Stimulated activated CD4-positive, alpha-beta T cell treated with anti-CD3 and anti-CD28 coated beads, Interleukin-1b, Interleukin-23, amount 100 ng/mL, for 48 hours (primary cell): ENCODE data around the gene CELSR1.

Experiments
- DNase-seq: peaks from one replicate; pipeline ENCODE4 v3.0.0-alpha.2; 2020

Gene CELSR1

DNA sequence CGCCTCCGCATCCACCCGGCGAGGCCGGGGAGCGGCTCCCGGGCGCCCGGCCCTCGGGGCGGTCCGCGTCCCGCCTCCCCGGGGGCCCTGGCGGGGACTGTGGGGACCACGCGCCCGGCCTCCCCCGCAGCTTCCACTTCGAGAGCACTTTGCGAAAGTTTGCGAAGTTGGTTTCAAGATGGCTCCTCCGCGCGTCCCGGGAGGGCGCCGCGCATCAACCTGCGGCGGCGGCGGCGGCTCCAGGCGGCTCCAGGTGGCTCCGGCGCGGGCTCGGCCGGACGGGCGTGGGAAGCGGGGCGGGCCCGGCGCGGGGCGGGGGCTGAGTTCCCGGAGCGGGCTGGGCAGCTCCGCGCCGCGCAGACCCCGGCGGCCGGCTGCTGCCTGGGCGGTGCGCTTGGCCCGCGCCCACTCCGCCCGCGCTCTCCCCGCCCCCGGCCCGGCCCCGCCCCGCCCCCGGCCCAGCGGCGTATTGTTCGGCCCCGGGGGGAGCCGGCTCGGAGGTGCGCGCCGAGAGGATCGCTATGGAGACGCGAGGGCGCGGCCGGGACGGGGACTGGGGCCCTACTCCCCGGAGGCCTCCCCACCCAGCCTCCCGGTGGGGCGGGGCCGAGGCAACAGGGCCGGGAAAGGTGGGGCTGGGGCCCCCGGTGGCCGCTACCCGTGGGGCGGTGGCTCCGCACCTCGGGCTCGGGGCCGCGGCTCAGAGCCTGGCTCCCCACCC, at the start of gene CELSR1:
CELSR1 (minus strand) TSS at position 396 of the 721 bp plus-strand sequence. CDS start 450 bp downstream, outside the sequence.
- DNase-seq, result no peak

DNA sequence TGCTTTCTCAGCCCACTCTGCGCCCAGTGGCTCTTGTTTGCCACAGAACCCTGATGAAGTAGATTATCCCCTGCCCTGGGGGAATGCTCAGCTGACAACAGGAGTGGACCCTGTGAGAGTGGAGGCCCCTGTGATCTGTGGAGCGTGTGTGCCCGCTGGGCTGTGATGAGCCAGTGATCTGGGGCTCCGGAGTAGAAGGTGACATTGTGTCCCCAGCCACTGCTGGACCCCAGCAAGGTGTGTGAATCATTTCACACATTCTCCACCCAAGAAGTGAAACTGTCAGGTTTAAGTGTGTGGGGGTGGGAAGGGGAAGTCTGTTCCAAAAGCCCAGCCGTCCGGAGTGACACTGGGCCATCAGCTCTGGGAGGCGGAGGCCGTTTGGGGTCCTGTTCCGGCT, 49.6 kb upstream of the CELSR1 start:
- no peak for DNase-seq

DNA sequence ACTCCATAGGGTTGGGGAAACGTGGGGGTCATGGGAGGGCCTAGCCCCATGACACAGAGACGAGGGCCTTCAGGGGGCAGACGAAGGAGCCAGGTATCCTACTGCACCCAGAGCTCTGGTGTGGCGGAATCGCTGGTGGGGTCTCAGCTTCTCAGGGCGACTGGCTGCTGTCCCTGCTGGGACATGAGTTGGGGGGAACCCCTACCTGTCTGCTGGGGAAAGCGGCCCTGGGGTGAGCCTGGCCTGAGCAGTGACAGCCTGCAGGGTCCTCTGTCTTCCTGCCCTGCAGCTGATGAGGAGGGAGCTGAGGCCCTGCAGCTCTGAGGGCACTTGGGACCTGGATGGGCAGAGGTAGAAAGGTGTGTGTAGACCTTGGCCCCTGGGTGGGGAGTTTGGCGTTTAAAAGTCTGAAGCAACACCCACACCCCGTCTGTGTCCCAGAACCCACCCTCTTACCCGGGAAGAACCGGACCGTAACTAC, 49.2 kb upstream of the CELSR1 start:
- DNase-seq, result no peak

DNA sequence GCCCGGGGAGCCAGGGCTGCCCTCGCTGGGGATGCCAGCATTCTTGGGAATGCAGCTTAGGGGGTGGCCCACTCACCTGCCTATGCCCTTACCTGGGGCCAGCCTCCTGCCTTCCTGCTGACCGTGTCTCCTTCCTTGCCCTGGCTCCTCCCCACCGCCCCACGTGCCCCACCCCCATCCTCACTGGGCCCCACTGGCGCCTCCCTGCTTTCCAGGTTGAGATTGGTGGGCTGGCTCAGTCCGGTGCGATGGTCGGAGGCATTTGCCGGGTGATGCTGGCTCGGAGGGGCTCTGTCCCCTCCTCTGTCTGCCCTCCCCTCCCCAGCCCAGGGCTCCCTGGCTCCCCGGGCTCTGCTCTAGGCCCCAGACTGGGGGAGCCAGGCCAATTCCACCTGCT, 48.7 kb upstream of the CELSR1 start:
- no peak for DNase-seq

GRCh38 chr22:46585340-46586122, 48.1 kb upstream of the CELSR1 start:
- DNase-seq, result no peak

GRCh38 chr22:46584081-46584921, 46.9 kb upstream of the CELSR1 start:
- DNase-seq, result no peak

DNA sequence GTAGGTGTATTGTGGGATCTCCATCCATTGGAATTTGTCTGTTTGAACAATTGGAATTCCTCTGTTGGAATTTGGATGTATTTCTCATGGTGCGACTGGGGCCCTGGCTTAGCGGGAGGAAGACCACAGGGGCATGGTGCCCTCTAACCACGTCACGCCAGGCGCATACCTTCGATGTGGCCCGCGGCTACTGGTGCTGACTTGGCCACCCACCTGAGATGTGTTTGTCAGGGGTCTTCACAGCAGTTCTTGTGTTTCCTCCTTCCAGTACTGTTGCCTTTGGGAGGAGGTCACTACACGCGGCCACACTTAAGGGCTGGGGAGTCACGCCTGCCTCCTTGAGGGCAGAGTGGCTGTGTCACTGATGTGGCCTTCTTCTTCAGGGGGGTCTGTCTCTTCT, 46.2 kb upstream of the CELSR1 start:
- DNase-seq, result no peak

- DNase-seq, result no peak
Observed at GRCh38 chr22:46582281-46582933, 45.0 kb upstream of the CELSR1 start.

- no peak for DNase-seq
Observed at GRCh38 chr22:46581538-46582244, 44.3 kb upstream of the CELSR1 start.

DNA sequence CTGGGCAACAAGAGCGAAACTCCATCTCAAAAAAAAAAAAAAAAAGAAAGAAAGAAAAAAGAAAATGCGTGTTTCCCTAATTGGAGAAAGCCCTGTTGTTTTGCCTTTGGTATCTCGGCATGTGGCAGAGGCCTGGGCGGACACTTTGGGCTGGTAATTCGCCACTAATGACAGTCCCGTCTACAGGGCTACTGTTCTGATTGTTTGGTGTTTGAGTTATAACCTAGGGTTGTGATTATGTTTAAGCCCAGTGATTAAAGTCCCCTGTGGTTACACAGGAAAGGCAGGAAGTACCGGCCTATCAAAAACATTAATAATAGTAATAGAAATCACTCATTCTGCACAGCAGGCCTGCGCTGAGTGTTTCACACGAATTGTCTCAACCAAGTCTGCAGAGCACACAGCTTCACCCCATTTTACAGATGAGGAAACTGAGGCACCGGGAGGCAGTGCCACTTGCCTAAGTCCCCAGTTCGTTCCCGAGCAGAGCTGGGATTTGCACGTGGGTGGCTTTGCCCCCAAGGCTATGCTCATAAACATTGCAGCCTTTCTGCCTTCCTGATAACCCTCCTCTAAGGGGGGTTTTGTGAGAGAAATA, 43.6 kb upstream of the CELSR1 start:
- no peak for DNase-seq

DNA sequence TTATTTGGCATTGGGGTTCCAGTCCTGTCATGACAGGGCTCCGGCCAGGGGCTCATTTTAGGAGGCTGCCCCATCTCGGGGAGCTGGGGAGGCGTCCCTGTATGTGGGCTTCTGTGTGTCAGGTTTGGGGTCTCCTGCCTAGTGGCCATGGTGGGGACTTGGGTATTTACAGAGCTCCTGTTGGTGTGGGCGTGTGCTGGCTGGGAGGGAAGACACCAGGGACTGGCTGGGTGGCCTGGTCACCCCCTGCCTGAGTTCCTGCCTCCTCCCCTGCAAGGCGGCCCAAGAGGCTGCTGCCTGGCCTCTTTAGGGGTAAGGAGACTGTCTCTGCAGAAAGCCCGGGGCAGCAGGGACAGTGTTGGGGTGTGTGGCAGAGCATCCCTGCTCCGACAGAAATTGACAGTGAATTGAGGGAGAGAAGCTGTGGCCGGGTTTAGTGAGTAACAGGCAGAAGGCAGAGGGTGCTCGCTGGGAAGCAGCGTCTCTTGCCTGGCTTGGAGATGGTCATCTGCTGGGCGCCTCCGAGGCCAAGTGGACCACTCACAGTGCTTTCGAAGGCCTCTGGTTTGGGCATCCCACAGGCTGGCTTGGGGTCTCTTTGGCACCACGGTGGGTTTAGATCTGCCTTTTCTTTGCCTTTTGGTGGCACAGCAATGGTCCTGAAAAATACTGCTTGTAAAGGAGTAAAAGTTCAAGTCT, 42.5 kb upstream of the CELSR1 start:
- no peak for DNase-seq

DNA sequence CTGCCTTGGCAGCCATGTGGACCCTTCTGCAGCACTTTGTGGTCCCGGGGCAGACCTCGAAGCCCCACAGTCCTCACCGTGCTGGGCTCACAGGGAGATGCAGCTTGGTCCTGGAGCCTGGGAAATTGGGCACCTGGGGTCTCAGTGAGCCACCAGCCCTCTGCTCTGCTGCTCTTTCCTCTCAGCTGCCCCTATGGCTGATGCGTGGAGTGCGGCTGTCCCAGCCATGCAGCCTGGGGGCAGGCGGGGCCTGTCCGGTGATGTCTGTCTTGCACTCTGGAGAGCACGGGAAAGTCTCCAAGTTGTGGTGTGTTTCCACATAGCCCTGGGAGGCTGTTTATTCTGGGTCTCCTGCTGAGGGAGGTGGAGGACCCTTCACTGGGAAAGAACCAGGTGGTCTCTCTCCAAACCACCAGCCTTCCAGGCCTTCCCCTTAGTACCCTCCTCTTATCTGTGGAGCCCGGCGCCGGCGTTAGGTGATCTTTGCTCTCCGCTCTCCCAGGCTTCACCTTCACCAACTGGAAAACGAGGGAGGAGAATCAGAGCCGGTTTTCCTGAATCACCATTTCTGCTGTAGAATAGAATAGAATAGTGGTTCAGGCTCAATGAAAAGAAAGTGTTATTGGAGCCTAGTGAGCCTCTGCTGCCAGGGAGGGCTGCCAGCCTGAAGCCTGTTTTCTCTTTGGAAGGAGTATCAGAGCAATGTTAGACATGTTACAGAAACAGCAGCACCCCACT, 41.6 kb upstream of the CELSR1 start:
- no peak for DNase-seq

GRCh38 chr22:46578251-46578823, 40.9 kb upstream of the CELSR1 start:
- DNase-seq, result no peak

DNA sequence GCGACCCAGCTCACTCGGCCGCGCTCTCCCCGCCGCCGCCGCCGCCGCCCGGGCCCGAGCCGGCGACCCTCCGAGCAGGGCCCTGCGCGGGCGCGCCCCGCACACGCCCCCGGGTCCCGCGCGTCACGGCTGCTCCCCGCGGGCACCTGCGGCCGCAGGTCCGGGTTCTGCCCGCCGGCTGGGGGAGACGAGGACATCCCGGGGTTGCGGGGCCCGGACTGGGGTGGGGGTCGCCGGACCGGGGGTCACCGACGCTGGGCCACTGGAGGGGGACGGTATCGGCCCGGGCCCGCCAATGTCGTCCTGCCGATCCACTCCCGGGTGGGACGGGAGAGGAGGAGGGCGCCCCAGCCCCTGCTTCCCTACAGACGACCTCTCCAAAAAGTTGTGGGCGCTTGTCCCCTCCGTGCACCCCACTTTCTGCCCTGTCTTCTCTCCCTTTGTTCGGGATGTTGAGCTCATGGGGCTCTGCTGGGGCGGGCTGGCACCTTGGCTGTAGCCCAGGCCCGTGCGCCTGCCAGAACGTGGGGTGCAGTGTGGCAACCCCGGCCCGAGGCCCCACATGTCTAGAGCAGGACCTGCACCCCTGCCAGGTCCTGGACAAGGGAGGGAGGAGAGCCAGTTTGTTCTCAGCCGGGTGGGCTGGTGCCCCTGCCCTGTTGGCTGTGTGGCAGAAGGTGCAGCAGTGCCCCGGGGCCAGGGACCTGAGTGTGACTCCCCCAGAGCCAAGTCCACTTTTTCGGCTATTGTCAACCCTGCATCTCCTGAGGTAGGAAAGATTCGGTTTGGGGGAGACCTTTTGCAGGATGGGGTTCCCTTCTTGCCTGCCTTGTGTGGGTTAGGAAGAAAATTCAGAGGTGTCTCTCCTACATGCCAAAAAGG, 40.2 kb upstream of the CELSR1 start:
- no peak for DNase-seq

GRCh38 chr22:46576556-46577367, 39.3 kb upstream of the CELSR1 start:
- peak; percentile 36 for DNase-seq

- DNase-seq, result no peak
Observed at GRCh38 chr22:46575911-46576555, 38.6 kb upstream of the CELSR1 start.
